ENCODE results near the gene TRIB2.

The TRIB2 gene

GRCh38 chr2:12763486-12763885 lies 46.8 kb downstream of the TRIB2 start:
- Histone ChIP-seq H3K27me3 (ENCODE audit: control insufficient read depth, insufficient read depth, low read length) (peaks cover 8% of the 10 kb centered on the region), H3K4me3 (ENCODE audit: low read depth, low read length) (no peak overlapping the region), H3K9ac (ENCODE audit: low read depth, low read length) (no peak overlapping the region), H3K4me1 (ENCODE audit: control insufficient read depth, insufficient read depth, low read length) (no peaks in the 10 kb centered on the region), H3K9me3 (ENCODE audit: control insufficient read depth, insufficient read depth, low read length) (no peaks in the 10 kb centered on the region), H3K36me3 (ENCODE audit: control insufficient read depth, insufficient read depth, low read length) (no peaks in the 10 kb centered on the region)

DNA sequence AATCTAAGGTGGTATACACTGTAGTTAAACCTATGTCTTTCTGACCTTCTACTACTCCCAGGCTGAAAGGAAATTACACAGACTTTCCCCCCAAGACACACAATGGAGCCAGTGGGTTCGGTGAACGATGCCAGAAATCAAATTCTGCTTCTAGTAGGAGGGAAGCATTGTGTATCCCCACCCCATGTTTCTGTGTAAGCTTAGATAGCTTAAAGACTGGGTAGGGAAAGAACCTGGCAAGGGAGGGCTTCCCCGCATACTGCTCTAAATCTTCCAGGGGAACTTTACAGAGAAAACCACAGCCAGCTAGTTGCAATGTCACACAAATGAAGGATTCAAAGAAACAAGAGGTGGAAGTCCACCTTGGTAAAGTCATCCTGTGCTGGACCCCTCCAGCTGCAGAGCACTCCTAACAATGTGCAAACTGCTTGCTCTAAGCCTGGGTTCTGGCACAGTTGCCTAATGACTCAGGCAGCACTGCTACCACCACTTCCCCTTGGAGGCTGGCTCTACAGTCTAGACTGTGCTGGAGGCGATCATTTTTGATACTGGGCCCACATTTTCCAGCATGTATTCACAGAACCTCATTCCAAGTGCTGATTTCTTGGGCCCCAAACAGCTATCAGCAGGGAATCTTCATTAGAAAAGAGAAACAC lies 47.5 kb downstream of the TRIB2 start:
- Histone ChIP-seq H3K36me3 (ENCODE audit: control insufficient read depth, insufficient read depth, low read length) (no peaks in the 10 kb centered on the region), H3K9ac (ENCODE audit: low read depth, low read length) (no peak overlapping the region), H3K27me3 (ENCODE audit: control insufficient read depth, insufficient read depth, low read length) (peaks cover 15% of the 10 kb centered on the region), H3K4me3 (ENCODE audit: low read depth, low read length) (no peak overlapping the region), H3K9me3 (ENCODE audit: control insufficient read depth, insufficient read depth, low read length) (no peaks in the 10 kb centered on the region), H3K4me1 (ENCODE audit: control insufficient read depth, insufficient read depth, low read length) (no peaks in the 10 kb centered on the region)

DNA sequence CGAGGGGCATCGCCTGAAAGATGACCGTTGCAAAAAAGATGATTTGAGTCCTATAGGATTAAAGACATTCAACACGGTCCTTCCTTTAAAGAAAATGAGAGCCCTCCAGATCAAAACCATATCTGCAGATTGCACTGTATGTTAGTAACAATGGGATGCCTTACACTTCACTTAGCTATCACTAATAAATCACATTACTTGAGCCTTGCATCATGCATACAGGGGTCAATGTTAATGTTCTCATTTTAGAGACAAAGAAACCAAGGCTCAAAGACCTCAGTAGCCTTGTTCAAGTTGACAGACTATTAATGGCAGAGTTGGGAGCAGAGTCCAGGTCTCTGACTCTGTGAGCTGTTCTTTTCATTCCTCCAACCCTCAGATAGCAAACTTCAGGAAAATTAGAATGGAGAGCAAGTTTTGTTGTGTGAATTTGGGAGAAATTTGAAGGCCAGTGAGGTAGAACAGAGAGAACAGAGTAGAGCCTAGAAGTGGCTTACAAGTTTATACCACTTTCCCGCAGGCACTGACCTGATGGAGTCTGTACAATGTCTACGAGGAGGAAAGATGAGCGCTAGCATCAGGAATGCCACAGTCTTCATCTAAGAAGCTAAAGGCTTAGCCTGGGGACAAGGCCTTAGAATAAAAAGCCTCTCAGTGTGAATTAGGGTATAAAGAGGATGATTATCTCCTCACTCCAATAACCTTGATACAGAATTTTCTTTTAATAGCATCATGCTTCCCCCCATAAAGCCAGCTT lies 48.3 kb downstream of the TRIB2 start:
- H3K9me3 ChIP-seq (ENCODE audit: control insufficient read depth, insufficient read depth, low read length), result no peaks in the 10 kb centered on the region
- no peaks in the 10 kb centered on the region for H3K36me3 ChIP-seq (ENCODE audit: control insufficient read depth, insufficient read depth, low read length)
- H3K27me3 ChIP-seq (ENCODE audit: control insufficient read depth, insufficient read depth, low read length), result peaks cover 15% of the 10 kb centered on the region
- H3K4me3 ChIP-seq (ENCODE audit: low read depth, low read length), result no peak overlapping the region
- H3K9ac ChIP-seq (ENCODE audit: low read depth, low read length), result no peak overlapping the region
- peaks cover 5% of the 10 kb centered on the region for H3K4me1 ChIP-seq (ENCODE audit: control insufficient read depth, insufficient read depth, low read length)

GRCh38 chr2:12766421-12766879 lies 49.7 kb downstream of the TRIB2 start:
- Histone ChIP-seq H3K27me3 (ENCODE audit: control insufficient read depth, insufficient read depth, low read length) (peaks cover 18% of the 10 kb centered on the region), H3K4me1 (ENCODE audit: control insufficient read depth, insufficient read depth, low read length) (peaks cover 7% of the 10 kb centered on the region), H3K4me3 (ENCODE audit: low read depth, low read length) (no peak overlapping the region), H3K9ac (ENCODE audit: low read depth, low read length) (no peak overlapping the region), H3K9me3 (ENCODE audit: control insufficient read depth, insufficient read depth, low read length) (no peaks in the 10 kb centered on the region), H3K36me3 (ENCODE audit: control insufficient read depth, insufficient read depth, low read length) (no peaks in the 10 kb centered on the region)

DNA sequence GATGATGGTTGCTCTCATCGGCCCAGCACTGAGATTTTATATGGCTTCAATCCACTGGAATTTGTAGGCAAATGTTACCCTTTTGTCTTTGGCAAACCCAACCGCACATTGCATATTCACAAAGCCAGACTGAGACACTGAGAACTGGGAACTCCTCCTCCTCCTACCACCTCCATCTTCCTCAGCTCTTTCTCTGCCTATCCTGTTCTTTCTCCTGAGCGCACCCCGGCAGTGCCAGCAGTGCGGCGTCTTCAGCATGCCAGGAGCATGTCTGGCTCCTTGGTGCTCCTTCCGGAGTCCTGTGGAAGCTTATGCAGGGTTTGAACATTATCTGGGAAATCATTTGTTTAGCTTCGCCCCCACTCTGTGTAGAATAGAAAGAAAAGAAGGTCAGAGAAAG lies 50.8 kb downstream of the TRIB2 start:
- Histone ChIP-seq H3K36me3 (ENCODE audit: control insufficient read depth, insufficient read depth, low read length) (no peaks in the 10 kb centered on the region), H3K4me1 (ENCODE audit: control insufficient read depth, insufficient read depth, low read length) (peaks cover 7% of the 10 kb centered on the region), H3K4me3 (ENCODE audit: low read depth, low read length) (no peak overlapping the region), H3K9me3 (ENCODE audit: control insufficient read depth, insufficient read depth, low read length) (no peaks in the 10 kb centered on the region), H3K27me3 (ENCODE audit: control insufficient read depth, insufficient read depth, low read length) (peaks cover 18% of the 10 kb centered on the region), H3K9ac (ENCODE audit: low read depth, low read length) (no peak overlapping the region)

DNA sequence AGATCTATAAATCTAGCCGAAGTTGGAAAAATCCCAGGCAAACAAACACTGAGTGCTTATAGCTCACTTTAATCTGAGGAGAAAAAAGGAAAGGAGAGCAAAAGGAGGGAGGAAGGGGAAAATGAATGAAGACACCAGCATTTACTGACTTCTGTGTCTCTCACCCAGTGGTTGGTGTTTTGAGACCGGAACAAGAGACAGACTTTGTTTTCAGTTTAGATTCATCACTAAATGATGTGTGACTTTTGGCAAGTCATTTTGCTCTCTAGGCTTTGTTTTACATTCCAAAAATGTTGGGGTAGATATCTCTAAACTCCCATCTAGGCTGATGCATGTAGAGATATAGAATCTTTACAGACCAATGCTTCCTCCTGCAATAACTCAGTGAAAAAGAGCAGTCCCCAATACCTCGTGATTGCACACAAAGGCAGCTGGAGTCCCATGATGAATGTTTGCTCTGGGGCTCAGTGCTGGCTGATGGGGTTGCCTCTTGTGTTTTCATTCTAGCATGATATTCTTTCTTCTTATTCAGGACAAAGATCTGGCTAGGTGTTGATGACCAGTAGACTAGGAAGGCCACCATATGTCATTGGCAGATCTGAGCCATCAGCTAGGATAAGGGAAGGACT lies 51.4 kb downstream of the TRIB2 start:
- peaks cover 7% of the 10 kb centered on the region for H3K4me1 ChIP-seq (ENCODE audit: control insufficient read depth, insufficient read depth, low read length)
- H3K27me3 ChIP-seq (ENCODE audit: control insufficient read depth, insufficient read depth, low read length), result peaks cover 18% of the 10 kb centered on the region
- no peak overlapping the region for H3K4me3 ChIP-seq (ENCODE audit: low read depth, low read length)
- no peaks in the 10 kb centered on the region for H3K9me3 ChIP-seq (ENCODE audit: control insufficient read depth, insufficient read depth, low read length)
- no peak overlapping the region for H3K9ac ChIP-seq (ENCODE audit: low read depth, low read length)
- H3K36me3 ChIP-seq (ENCODE audit: control insufficient read depth, insufficient read depth, low read length), result no peaks in the 10 kb centered on the region

GRCh38 chr2:12769492-12770105 lies 52.9 kb downstream of the TRIB2 start:
- H3K36me3 ChIP-seq (ENCODE audit: control insufficient read depth, insufficient read depth, low read length), result no peaks in the 10 kb centered on the region
- peaks cover 31% of the 10 kb centered on the region for H3K27me3 ChIP-seq (ENCODE audit: control insufficient read depth, insufficient read depth, low read length)
- H3K9ac ChIP-seq (ENCODE audit: low read depth, low read length), result no peak overlapping the region
- no peak overlapping the region for H3K4me3 ChIP-seq (ENCODE audit: low read depth, low read length)
- peaks cover 7% of the 10 kb centered on the region for H3K4me1 ChIP-seq (ENCODE audit: control insufficient read depth, insufficient read depth, low read length)
- H3K9me3 ChIP-seq (ENCODE audit: control insufficient read depth, insufficient read depth, low read length), result no peaks in the 10 kb centered on the region

- no peaks in the 10 kb centered on the region for H3K36me3 ChIP-seq (ENCODE audit: control insufficient read depth, insufficient read depth, low read length)
- no peak overlapping the region for H3K4me3 ChIP-seq (ENCODE audit: low read depth, low read length)
- no peak overlapping the region for H3K9ac ChIP-seq (ENCODE audit: low read depth, low read length)
- peaks cover 6% of the 10 kb centered on the region for H3K9me3 ChIP-seq (ENCODE audit: control insufficient read depth, insufficient read depth, low read length)
- H3K27me3 ChIP-seq (ENCODE audit: control insufficient read depth, insufficient read depth, low read length), result peaks cover 39% of the 10 kb centered on the region
- H3K4me1 ChIP-seq (ENCODE audit: control insufficient read depth, insufficient read depth, low read length), result peaks cover 7% of the 10 kb centered on the region
Observed at GRCh38 chr2:12770300-12770968, 53.7 kb downstream of the TRIB2 start.

- H3K4me3 ChIP-seq (ENCODE audit: low read depth, low read length), result no peak overlapping the region
- H3K9me3 ChIP-seq (ENCODE audit: control insufficient read depth, insufficient read depth, low read length), result peaks cover 6% of the 10 kb centered on the region
- no peaks in the 10 kb centered on the region for H3K36me3 ChIP-seq (ENCODE audit: control insufficient read depth, insufficient read depth, low read length)
- H3K27me3 ChIP-seq (ENCODE audit: control insufficient read depth, insufficient read depth, low read length), result peaks cover 46% of the 10 kb centered on the region
- H3K9ac ChIP-seq (ENCODE audit: low read depth, low read length), result no peak overlapping the region
- H3K4me1 ChIP-seq (ENCODE audit: control insufficient read depth, insufficient read depth, low read length), result peaks cover 7% of the 10 kb centered on the region
Observed at GRCh38 chr2:12771154-12771553, 54.4 kb downstream of the TRIB2 start.

DNA sequence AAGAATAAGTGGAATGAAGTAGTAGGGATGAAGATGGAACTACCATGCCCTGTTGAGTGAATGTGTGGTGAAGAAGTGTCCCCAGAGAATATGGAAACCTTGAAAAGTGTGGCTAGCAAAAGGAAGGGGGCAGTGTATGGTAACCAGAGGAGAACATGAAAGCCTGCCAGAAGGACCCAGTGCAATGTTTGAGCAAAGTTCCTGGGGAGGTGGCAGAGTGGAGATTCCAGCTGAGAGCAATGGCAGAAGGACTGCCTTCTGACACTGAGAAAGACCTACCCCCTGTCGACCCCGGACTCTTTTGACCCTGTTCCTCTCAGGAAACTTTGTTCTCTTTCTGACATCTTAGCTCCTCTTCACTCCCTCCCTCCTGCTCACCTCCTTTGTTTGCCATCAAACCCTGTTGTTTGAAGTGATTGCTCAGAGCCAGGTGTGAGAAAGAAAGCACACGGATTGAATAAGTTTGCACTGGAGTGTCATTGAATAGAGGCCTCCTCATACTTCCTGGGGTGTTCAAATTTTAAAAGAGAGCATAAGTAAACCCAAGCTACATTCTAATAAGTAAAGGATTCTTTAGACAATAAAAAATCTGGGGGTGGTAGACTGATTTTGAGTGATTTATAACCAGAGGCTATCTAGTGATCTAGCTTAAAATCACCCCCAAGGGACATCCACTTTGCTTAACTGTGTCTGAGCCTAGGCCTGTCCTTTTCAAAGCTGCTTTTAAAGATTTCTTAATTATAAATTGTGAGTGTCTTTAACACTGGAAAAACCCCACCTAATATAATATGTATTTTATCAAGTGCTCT lies 57.1 kb downstream of the TRIB2 start:
- no peaks in the 10 kb centered on the region for H3K36me3 ChIP-seq (ENCODE audit: control insufficient read depth, insufficient read depth, low read length)
- peaks cover 9% of the 10 kb centered on the region for H3K4me1 ChIP-seq (ENCODE audit: control insufficient read depth, insufficient read depth, low read length)
- H3K9me3 ChIP-seq (ENCODE audit: control insufficient read depth, insufficient read depth, low read length), result peaks cover 6% of the 10 kb centered on the region
- H3K9ac ChIP-seq (ENCODE audit: low read depth, low read length), result no peak overlapping the region
- peaks cover 61% of the 10 kb centered on the region for H3K27me3 ChIP-seq (ENCODE audit: control insufficient read depth, insufficient read depth, low read length)
- H3K4me3 ChIP-seq (ENCODE audit: low read depth, low read length), result no peak overlapping the region

- H3K4me3 ChIP-seq (ENCODE audit: low read depth, low read length), result no peak overlapping the region
- H3K27me3 ChIP-seq (ENCODE audit: control insufficient read depth, insufficient read depth, low read length), result peaks cover 64% of the 10 kb centered on the region
- no peak overlapping the region for H3K9ac ChIP-seq (ENCODE audit: low read depth, low read length)
- H3K9me3 ChIP-seq (ENCODE audit: control insufficient read depth, insufficient read depth, low read length), result peaks cover 6% of the 10 kb centered on the region
- no peaks in the 10 kb centered on the region for H3K36me3 ChIP-seq (ENCODE audit: control insufficient read depth, insufficient read depth, low read length)
- H3K4me1 ChIP-seq (ENCODE audit: control insufficient read depth, insufficient read depth, low read length), result peaks cover 9% of the 10 kb centered on the region
Observed at GRCh38 chr2:12774395-12774727, 57.6 kb downstream of the TRIB2 start.
